Transverse colon (tissue), 4 donors: ENCODE measurements around the gene LRP11. TPM values are rescaled to one million over a fixed set of nuclear protein-coding genes. Genes with fewer than 3 reads are reported as not detected.

Experiments used
- DNase-seq: peaks from one replicate; pipeline ENCODE4 v3.0.0-alpha.2; 2019
- H3K27ac ChIP-seq, 4 donors: fragments of 200-600 bp; sonication (generic); 2 replicates each; pipeline ENCODE4 v1.5.1; 2016 to 2018; ENCODE audit warnings: inconsistent platforms in 4 of 4
- H3K27me3 ChIP-seq: fragments of 200-600 bp; sonication (generic); 2 replicates; pipeline ENCODE4 v1.5.1; 2017; ENCODE audit warnings: inconsistent platforms
- H3K36me3 ChIP-seq, 4 donors: fragments of 200-600 bp; sonication (generic); 2 replicates each; pipeline ENCODE4 v1.5.1; 2017 to 2019; ENCODE audit warnings: inconsistent platforms in 4 of 4
- H3K4me1 ChIP-seq, 4 donors: fragments of 200-600 bp; sonication (generic); 2 replicates each; pipeline ENCODE4 v1.5.1; 2017 to 2020; ENCODE audit warnings: inconsistent platforms in 4 of 4
- H3K4me3 ChIP-seq, 4 donors: fragments of 200-600 bp; sonication (generic); 1 replicate in 1 of 4; 2 replicates in 3 of 4; pipeline versions ENCODE4 v1.5.1 to v1.6.1; 2017 to 2019; ENCODE audit warnings: inconsistent platforms in 4 of 4
- H3K9me3 ChIP-seq, 2 donors: fragments of 200-600 bp; sonication (generic); 2 replicates each; pipeline ENCODE4 v1.5.1; 2017 to 2019; ENCODE audit warnings: inconsistent platforms in 2 of 2
- CTCF ChIP-seq, 5 experiments: fragments of 200-600 bp in 3 of 5; fragments of 450-650 bp in 2 of 5; sonication (generic) in 3 of 5; IDR thresholded peaks; 1 replicate in 2 of 5; 2 replicates in 3 of 5; pipeline ENCODE4 v1.5.1; 2016 to 2017; ENCODE audit warnings: antibody characterized with exemption in 5 of 5, inconsistent platforms in 3 of 5, mild to moderate bottlenecking in 2 of 5, moderate library complexity in 1 of 5
- EP300 ChIP-seq: sonication (generic); formaldehyde crosslinking; IDR thresholded peaks from one replicate; pipeline ENCODE4 v1.6.1; 2017; ENCODE audit warnings: antibody characterized with exemption, low read depth
- POLR2A ChIP-seq: fragments of 450-650 bp; IDR thresholded peaks from one replicate; pipeline ENCODE4 v1.6.1; 2016; ENCODE audit warnings: antibody characterized with exemption, mild to moderate bottlenecking, moderate library complexity
- POLR2AphosphoS5 ChIP-seq, 3 donors: sonication (generic); formaldehyde crosslinking; IDR thresholded peaks; one replicate each; pipeline ENCODE4 v1.6.1; 2016; ENCODE audit warnings: antibody characterized with exemption in 3 of 3
- WGBS, 2 donors: methylation state at CpG; one replicate each; pipeline ENCODE4 v1.1.5; 2018; ENCODE audit warnings: low coverage in 1 of 2; 5-methylcytosine and 5-hydroxymethylcytosine counted together
- in situ Hi-C, 4 donors: fragments of 200-750 bp; cut with MboI; loops; one replicate each; pipeline versions ENCODE4 v1.15.0 to v1.15.1; 2017; ENCODE audit warnings: low sequenced_read_pairs in 3 of 4, low pct_ligation_motif_present in 1 of 4, low pct_unique_long_range_greater_than_20kb in 1 of 4
- intact Hi-C: fragments of 100-400 bp; cut with DNase I; formaldehyde crosslinking; loops from one replicate; pipeline ENCODE4 v1.15.1; 2023; ENCODE audit warnings: low total_unique reads
- total RNA-seq, 4 donors: library from RNA; depleted of rRNA; stranded (reverse); fragments of >200 nt; gene quantifications; one replicate each; pipeline ENCODE4 v1.1.0, GENCODE V29; 2016

The LRP11 gene
- total RNA-seq, 4 donors from 2014 or later, result 2.2 to 50.5 (median 21.2) TPM

GRCh38 chr6:149906405-149906804 lies 42.2 kb upstream of the LRP11 start:
- no peak overlapping the region for H3K4me3 ChIP-seq
- in situ Hi-C loops (no loop called here), intact Hi-C loops (no loop called here)
- 92% methylated on average over 4 of the region's 4 CpGs; no CpG with 5 or more reads in 1 of the 2 donors for WGBS, 2 donors
- no peak overlapping the region for H3K27ac ChIP-seq
- peaks cover 0 to 12% of the 10 kb centered on the region in 2 donors for H3K9me3 ChIP-seq
- no peaks in the 10 kb centered on the region for H3K36me3 ChIP-seq
- TF ChIP-seq POLR2A, result no peak
- no peak for TF ChIP-seq CTCF (IDR thresholded peaks at IDR 0.05)
- no peak for TF ChIP-seq EP300
- no peak for TF ChIP-seq POLR2AphosphoS5 (IDR thresholded peaks at IDR 0.05)
- no peaks in the 10 kb centered on the region for H3K27me3 ChIP-seq
- DNase-seq, result no peak
- no peaks in the 10 kb centered on the region for H3K4me1 ChIP-seq

GRCh38 chr6:149905911-149906371 lies 41.8 kb upstream of the LRP11 start:
- H3K9me3 ChIP-seq, result peaks cover 0 to 12% of the 10 kb centered on the region in 2 donors
- H3K4me1 ChIP-seq, result no peaks in the 10 kb centered on the region
- H3K27ac ChIP-seq, result no peak overlapping the region
- 83% methylated on average over 6 of the region's 6 CpGs; no CpG with 5 or more reads in 1 of the 2 donors for WGBS, 2 donors
- no peaks in the 10 kb centered on the region for H3K27me3 ChIP-seq
- DNase-seq, result no peak
- no peak for TF ChIP-seq CTCF (IDR thresholded peaks at IDR 0.05)
- TF ChIP-seq POLR2AphosphoS5 (IDR thresholded peaks at IDR 0.05), result no peak
- TF ChIP-seq POLR2A, result no peak
- no peak for TF ChIP-seq EP300
- no peak overlapping the region for H3K4me3 ChIP-seq
- H3K36me3 ChIP-seq, result no peaks in the 10 kb centered on the region
- in situ Hi-C loops (no loop called here), intact Hi-C loops (no loop called here)

DNA sequence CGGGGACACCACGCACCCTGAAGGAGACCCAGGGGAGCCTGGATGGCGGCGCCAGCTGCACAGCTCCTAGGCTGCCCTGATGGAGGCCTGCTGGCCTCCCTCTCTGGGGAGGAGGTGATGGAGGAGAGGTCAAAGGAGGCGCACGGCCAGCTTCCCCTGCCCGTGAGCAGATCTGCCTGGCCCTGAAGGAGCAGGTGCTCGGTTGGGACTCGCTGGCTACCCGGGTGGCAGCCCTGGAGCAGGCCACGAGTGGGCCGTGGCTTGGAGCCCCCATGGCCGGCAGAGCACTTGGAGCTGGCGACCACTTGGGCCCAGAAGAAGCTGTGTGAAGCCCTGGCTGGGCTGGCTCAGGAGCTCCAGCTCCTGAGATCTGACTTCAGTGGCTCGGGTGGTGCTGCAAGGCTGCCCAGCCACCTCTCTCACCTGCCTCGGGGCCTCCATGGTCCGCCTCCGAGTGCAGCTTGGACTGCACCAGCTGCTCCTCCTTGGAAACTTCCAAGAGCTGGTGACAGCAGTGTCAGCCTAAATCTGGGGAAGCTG lies 41.3 kb upstream of the LRP11 start:
- WGBS, 2 donors, result 88% methylated on average over 16 of the region's 18 CpGs; no CpG with 5 or more reads in 1 of the 2 donors
- peaks cover 0 to 12% of the 10 kb centered on the region in 2 donors for H3K9me3 ChIP-seq
- intact Hi-C loops (no loop called here), in situ Hi-C loops (no loop called here)
- H3K27me3 ChIP-seq, result no peaks in the 10 kb centered on the region
- H3K4me1 ChIP-seq, result no peaks in the 10 kb centered on the region
- no peak overlapping the region for H3K4me3 ChIP-seq
- DNase-seq, result no peak
- H3K36me3 ChIP-seq, result no peaks in the 10 kb centered on the region
- no peak for TF ChIP-seq POLR2A
- TF ChIP-seq EP300, result no peak
- TF ChIP-seq CTCF (IDR thresholded peaks at IDR 0.05), result no peak
- no peak for TF ChIP-seq POLR2AphosphoS5 (IDR thresholded peaks at IDR 0.05)
- no peak overlapping the region for H3K27ac ChIP-seq

GRCh38 chr6:149904661-149905370 lies 40.7 kb upstream of the LRP11 start:
- Histone ChIP-seq H3K4me3 (no peak overlapping the region), H3K27ac (no peak overlapping the region), H3K27me3 (no peaks in the 10 kb centered on the region), H3K4me1 (no peaks in the 10 kb centered on the region), H3K36me3 (no peaks in the 10 kb centered on the region), H3K9me3 (peaks cover 0 to 12% of the 10 kb centered on the region in 2 donors)
- intact Hi-C loops, result no loop called here
- 60 to 85% methylated on average over 1 to 13 of the region's 13 CpGs for WGBS, 2 donors
- in situ Hi-C loops, result no loop called here
- no peak for DNase-seq
- TF ChIP-seq POLR2A (no peak), EP300 (no peak), POLR2AphosphoS5 (IDR thresholded peaks at IDR 0.05) (no peak), CTCF (IDR thresholded peaks at IDR 0.05) (no peak)
